ENCODE data around the gene SNAI1. TPM values are rescaled to one million over a fixed set of nuclear protein-coding genes. Genes with fewer than 3 reads are reported as not detected.
"Not testable (repeated sequence)": the region's sequence is repeated elsewhere in the genome, so short reads cannot be mapped to it uniquely, and the experiment has no call there.

The SNAI1 gene
- total and polyA plus RNA-seq, 2 donors (not counting 1 experiment from before 2014, with no cell fraction given) = 4.3 to 4.9 TPM

DNA sequence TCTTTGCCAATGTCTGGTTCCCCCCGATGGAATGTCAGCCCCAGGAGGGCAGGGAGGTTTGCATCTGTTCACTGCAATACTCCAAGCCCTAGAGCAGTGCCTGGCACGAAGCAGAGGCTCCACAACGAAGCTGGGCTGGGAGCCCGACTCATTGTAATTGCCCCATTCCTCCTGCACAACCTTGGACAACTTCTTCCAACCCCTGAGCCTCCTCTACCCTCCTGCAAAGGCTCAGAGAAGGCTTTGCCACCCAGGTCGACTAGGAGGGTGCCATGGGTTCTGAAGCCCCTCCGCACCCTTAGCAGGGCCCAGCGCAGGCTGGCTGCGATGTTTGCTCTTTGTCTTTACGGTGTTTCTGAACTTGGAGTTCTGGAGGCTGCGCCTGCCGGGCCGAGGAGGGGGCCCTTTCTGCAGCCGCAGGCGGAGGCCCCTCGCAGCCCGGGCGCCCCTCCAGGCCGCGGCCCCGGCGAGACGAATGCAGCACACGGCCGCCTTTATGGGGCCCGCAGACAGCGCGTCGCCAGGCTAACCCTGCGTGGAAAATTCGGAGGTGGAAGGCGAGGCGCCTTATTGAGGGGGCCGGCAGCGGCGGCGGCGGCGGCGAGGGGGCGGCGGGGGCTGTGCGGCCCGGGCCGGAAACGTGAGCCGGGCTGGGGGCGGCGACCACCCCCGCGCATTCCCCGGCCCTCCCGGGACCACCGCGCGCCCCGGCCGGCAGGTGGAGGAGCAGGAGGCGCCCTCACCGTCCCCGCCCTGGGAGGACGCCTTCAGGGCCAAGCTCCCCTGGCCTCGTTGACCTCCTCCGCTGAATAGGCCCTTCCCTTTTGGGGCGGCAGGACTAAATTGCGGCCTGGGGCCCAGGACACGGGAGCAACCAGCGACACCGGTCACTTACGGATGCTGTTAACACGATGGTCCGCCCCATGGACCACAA is 27.0 kb downstream of the SNAI1 start:
- H3K9me3 ChIP-seq (ENCODE audit: control extremely low read depth in 1 of 3, control insufficient read depth in 2 of 3, insufficient read depth in 1 of 3, low read length in 2 of 3) = peaks cover 0 to 3% (median 0%) of the 10 kb centered on the region in 3 donors
- H3K4me1 Mint-ChIP-seq = peaks cover 19% of the 10 kb centered on the region
- peaks cover 0 to 18% (median 3%) of the 10 kb centered on the region in 4 experiments for H3K27me3 ChIP-seq (replicated peaks in 1 of 4; ENCODE audit: control extremely low read depth in 1 of 4, control insufficient read depth in 3 of 4, insufficient read depth in 4 of 4, low read length in 3 of 4)
- no peaks in the 10 kb centered on the region for H4K20me1 ChIP-seq (ENCODE audit: control insufficient read depth, insufficient read depth, low read length, poor library complexity, severe bottlenecking)
- no peaks in the 10 kb centered on the region for H3K9me3 Mint-ChIP-seq (ENCODE audit: insufficient read depth)
- no peak overlapping the region for H2AFZ ChIP-seq (ENCODE audit: insufficient read depth, low read depth, low read length, poor library complexity, severe bottlenecking)
- no peaks in the 10 kb centered on the region for H3K79me2 ChIP-seq (ENCODE audit: control insufficient read depth, insufficient read depth, low read length)
- no peak overlapping the region for H3K27ac Mint-ChIP-seq
- TF ChIP-seq EZH2 (IDR thresholded peaks at IDR 0.05; ENCODE audit: borderline replicate concordance, insufficient read depth, low read depth, low read length, poor library complexity, severe bottlenecking) (no peak), CTCF (IDR thresholded peaks at IDR 0.05) (no peak)
- intact Hi-C loops (cut with micrococcal nuclease) = no loop called here
- no peak overlapping the region for H3K4me3 Mint-ChIP-seq
- no peak for ATAC-seq (ENCODE audit: low read depth)
- DNase-seq = no peak
- peaks cover 19% of the 10 kb centered on the region for H3K27me3 Mint-ChIP-seq
- peaks cover 12 to 20% of the 10 kb centered on the region in 2 donors for H3K4me1 ChIP-seq (ENCODE audit: control insufficient read depth in 2 of 2, insufficient read depth in 2 of 2, low read length in 2 of 2)
- ChIA-PET POLR2A (no interaction called here), CTCF (no interaction called here)
- no peak overlapping the region for H3K4me2 ChIP-seq (replicated peaks; ENCODE audit: low read depth, low read length, poor library complexity, severe bottlenecking)
- WGBS (ENCODE audit: insufficient coverage) = 44% methylated on average over 69 of the region's 71 CpGs
- no peak overlapping the region for H3K9ac ChIP-seq (ENCODE audit: low read length)
- no peak overlapping the region for H3K4me3 ChIP-seq (ENCODE audit: control extremely low read depth in 1 of 5, extremely low read depth in 1 of 5, insufficient read depth in 1 of 5, low read depth in 2 of 5, low read length in 4 of 5)
- H3K27ac ChIP-seq (ENCODE audit: low read length in 2 of 2) = no peak overlapping the region
- H3K36me3 ChIP-seq (replicated peaks in 1 of 2; ENCODE audit: control extremely low read depth in 1 of 2, control insufficient read depth in 1 of 2, extremely low read depth in 1 of 2, insufficient read depth in 2 of 2, low read length in 1 of 2) = no peaks in the 10 kb centered on the region

DNA sequence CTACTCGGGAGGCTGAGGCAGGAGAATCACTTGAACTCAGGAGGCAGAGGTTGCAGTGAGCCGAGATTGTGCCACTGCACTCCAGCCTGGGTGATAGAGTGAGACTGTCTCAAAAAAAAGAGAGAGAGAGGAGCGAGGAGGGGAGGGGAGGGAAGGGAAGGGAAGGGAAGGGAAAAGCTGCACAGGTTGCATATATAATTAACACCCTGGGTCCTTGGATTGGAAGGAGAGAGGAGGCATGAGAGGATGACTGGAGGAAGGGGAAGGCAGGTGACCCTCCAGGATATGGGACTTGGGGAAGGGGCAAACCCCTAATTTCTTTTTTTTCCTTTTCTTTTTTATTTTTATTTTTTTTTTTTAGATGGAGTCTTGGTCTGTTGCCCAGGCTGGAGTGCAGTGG is 28.8 kb downstream of the SNAI1 start:
- H3K4me3 Mint-ChIP-seq; H3K9me3 Mint-ChIP-seq (ENCODE audit: insufficient read depth); H3K9me3 ChIP-seq (ENCODE audit: control extremely low read depth in 1 of 3, control insufficient read depth in 2 of 3, insufficient read depth in 1 of 3, low read length in 2 of 3); DNase-seq; H3K27ac ChIP-seq (ENCODE audit: low read length in 2 of 2); H3K9ac ChIP-seq (ENCODE audit: low read length); H3K27ac Mint-ChIP-seq; H4K20me1 ChIP-seq (ENCODE audit: control insufficient read depth, insufficient read depth, low read length, poor library complexity, severe bottlenecking); H2AFZ ChIP-seq (ENCODE audit: insufficient read depth, low read depth, low read length, poor library complexity, severe bottlenecking); H3K4me3 ChIP-seq (ENCODE audit: control extremely low read depth in 1 of 5, extremely low read depth in 1 of 5, insufficient read depth in 1 of 5, low read depth in 2 of 5, low read length in 4 of 5); POLR2A ChIA-PET; ATAC-seq (ENCODE audit: low read depth); H3K79me2 ChIP-seq (ENCODE audit: control insufficient read depth, insufficient read depth, low read length); H3K36me3 ChIP-seq (replicated peaks in 1 of 2; ENCODE audit: control extremely low read depth in 1 of 2, control insufficient read depth in 1 of 2, extremely low read depth in 1 of 2, insufficient read depth in 2 of 2, low read length in 1 of 2); H3K4me2 ChIP-seq (replicated peaks; ENCODE audit: low read depth, low read length, poor library complexity, severe bottlenecking); intact Hi-C loops (cut with micrococcal nuclease): not testable (repeated sequence)
- WGBS (ENCODE audit: insufficient coverage) = no CpG with 5 or more reads among the region's 3 CpGs
- peaks cover 12 to 16% of the 10 kb centered on the region in 2 donors for H3K4me1 ChIP-seq (ENCODE audit: control insufficient read depth in 2 of 2, insufficient read depth in 2 of 2, low read length in 2 of 2)
- H3K27me3 ChIP-seq (replicated peaks in 1 of 4; ENCODE audit: control extremely low read depth in 1 of 4, control insufficient read depth in 3 of 4, insufficient read depth in 4 of 4, low read length in 3 of 4) = peaks cover 0 to 16% (median 3%) of the 10 kb centered on the region in 4 experiments
- Mint-ChIP-seq H3K4me1 (peaks cover 14% of the 10 kb centered on the region), H3K27me3 (peaks cover 11% of the 10 kb centered on the region)
- CTCF ChIA-PET = interaction anchor here (1.4 to 4.5 kb wide), 6 partner anchors 10 to 73 kb away, joined by 3 to 34 read pairs (median 5); no protein-coding TSS in a partner anchor

All from B cell (primary cell).